ENCODE data around the gene CDC25B. TPM values are rescaled to one million over a fixed set of nuclear protein-coding genes. Genes with fewer than 3 reads are reported as not detected.

The CDC25B gene
- total and polyA plus RNA-seq, 2 of the 13 experiments (the other 11 are each of a cell fraction or from before 2014, with no cell fraction given), result 14.5 to 19.4 TPM

DNA sequence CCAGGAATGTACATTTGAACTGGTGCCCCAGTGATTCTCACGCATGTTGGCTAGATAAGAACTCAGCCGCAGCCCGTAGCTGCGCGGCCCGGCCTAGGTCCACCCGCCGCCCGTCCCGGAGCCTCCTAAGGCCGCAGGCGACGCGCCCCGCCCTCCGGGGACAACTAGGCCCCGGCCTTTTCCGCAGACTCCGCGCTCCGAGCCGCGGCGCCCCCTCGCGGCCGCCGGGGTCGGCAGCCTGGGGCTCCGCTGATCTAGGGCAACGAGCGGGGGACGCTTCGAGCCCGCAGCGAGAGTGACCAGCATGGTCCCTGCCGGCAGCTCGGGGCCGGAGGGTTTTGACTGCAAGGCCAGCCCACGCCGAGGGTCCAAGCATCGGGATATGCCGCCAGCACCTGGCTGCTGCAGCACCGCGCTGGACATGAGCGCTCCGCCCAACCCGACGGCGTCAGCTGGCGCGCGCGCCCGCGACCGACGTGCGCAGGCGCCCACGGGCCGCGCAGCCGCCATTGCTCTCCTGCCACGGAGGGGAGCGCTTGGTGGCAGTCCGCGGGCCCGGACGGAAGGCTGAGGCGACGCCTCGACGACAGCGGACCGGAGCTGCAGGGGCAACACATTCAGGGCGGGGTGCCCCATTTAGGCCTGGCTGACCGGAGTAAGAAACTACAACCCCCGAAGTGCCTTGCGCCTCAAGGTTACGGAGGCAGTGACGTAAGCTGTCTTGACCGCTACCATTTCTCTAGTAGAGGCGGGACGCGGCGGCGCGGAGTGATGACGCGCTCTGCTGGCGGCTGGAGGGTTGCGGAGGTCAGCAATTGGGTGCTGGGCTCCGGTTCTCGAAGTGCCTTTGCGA, 24.2 kb downstream of the CDC25B start, which contains the start of gene AP5S1 (continued):
- TF ChIP-seq, protein P1, sequence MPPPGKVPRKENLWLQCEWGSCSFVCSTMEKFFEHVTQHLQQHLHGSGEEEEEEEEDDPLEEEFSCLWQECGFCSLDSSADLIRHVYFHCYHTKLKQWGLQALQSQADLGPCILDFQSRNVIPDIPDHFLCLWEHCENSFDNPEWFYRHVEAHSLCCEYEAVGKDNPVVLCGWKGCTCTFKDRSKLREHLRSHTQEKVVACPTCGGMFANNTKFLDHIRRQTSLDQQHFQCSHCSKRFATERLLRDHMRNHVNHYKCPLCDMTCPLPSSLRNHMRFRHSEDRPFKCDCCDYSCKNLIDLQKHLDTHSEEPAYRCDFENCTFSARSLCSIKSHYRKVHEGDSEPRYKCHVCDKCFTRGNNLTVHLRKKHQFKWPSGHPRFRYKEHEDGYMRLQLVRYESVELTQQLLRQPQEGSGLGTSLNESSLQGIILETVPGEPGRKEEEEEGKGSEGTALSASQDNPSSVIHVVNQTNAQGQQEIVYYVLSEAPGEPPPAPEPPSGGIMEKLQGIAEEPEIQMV (CRISPR knock-in tag; IDR thresholded peaks at IDR 0.05; ENCODE audit: low read depth), result peak; percentile 90; the same call in 1 of the 2 replicates
- TF ChIP-seq, protein P2, sequence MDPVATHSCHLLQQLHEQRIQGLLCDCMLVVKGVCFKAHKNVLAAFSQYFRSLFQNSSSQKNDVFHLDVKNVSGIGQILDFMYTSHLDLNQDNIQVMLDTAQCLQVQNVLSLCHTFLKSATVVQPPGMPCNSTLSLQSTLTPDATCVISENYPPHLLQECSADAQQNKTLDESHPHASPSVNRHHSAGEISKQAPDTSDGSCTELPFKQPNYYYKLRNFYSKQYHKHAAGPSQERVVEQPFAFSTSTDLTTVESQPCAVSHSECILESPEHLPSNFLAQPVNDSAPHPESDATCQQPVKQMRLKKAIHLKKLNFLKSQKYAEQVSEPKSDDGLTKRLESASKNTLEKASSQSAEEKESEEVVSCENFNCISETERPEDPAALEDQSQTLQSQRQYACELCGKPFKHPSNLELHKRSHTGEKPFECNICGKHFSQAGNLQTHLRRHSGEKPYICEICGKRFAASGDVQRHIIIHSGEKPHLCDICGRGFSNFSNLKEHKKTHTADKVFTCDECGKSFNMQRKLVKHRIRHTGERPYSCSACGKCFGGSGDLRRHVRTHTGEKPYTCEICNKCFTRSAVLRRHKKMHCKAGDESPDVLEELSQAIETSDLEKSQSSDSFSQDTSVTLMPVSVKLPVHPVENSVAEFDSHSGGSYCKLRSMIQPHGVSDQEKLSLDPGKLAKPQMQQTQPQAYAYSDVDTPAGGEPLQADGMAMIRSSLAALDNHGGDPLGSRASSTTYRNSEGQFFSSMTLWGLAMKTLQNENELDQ (CRISPR knock-in tag; IDR thresholded peaks at IDR 0.05; ENCODE audit: borderline replicate concordance), result no peak; the same call in 1 of the 2 replicates
- 0 out of 2 replicates have a peak, but pooled peaks have one; percentile 18 for TF ChIP-seq PBX2 (CRISPR knock-in tag; IDR thresholded peaks at IDR 0.05)
- peak; percentile 87 for TF ChIP-seq POLR2AphosphoS5 (IDR thresholded peaks at IDR 0.05; ENCODE audit: low read depth, low read length)
- peak; percentile 4; the same call in 1 of the 2 replicates for TF ChIP-seq ZNF460 (CRISPR knock-in tag; IDR thresholded peaks at IDR 0.05; ENCODE audit: borderline replicate concordance)
- TF ChIP-seq ZNF782 (CRISPR knock-in tag; IDR thresholded peaks at IDR 0.05; ENCODE audit: borderline replicate concordance), result peak; percentile 83
- TF ChIP-seq ZNF264 (CRISPR knock-in tag; IDR thresholded peaks at IDR 0.05), result peak; percentile 57; the same call in 1 of the 2 replicates
- TF ChIP-seq REL (CRISPR knock-in tag; conservative IDR thresholded peaks at IDR 0.05), result peak; percentile 98
- TF ChIP-seq TCF12 (IDR thresholded peaks at IDR 0.05), result no peak
- peak; percentile 83 for TF ChIP-seq TCF12 (CRISPR knock-in tag; IDR thresholded peaks at IDR 0.05)
- peak; percentile 44; the same call in 1 of the 2 replicates for TF ChIP-seq ZNF121 (CRISPR knock-in tag; IDR thresholded peaks at IDR 0.05)
- TF ChIP-seq ZNF574 (CRISPR knock-in tag; IDR thresholded peaks at IDR 0.05), result peak; percentile 95
- TF ChIP-seq ZSCAN21 (CRISPR knock-in tag; IDR thresholded peaks at IDR 0.05; ENCODE audit: borderline replicate concordance), result peak; percentile 95; the same call in 1 of the 2 replicates
- TF ChIP-seq SMC3 (IDR thresholded peaks at IDR 0.05; ENCODE audit: low read length), result peak; percentile 51; the same call in 1 of the 2 replicates
- no peak for TF ChIP-seq ZNF652 (CRISPR knock-in tag; IDR thresholded peaks at IDR 0.05; ENCODE audit: borderline replicate concordance, low read depth)
- TF ChIP-seq PRDM4 (CRISPR knock-in tag; IDR thresholded peaks at IDR 0.05; ENCODE audit: borderline replicate concordance), result no peak; the same call in 1 of the 2 replicates
- TF ChIP-seq ZNF546 (CRISPR knock-in tag; conservative IDR thresholded peaks at IDR 0.05), result peak; percentile 75; the same call in 1 of the 2 replicates

Data from HepG2 (cell line).